SH-SY5Y (cell line): ENCODE measurements around the gene DOC2B.

Experiments used
- GATA2 ChIP-seq: IDR thresholded peaks from 2 replicates; pipeline ENCODE4 v1.6.1; 2011; ENCODE audit warnings: mild to moderate bottlenecking, low read depth, low read length
- GATA3 ChIP-seq: IDR thresholded peaks from 2 replicates; pipeline ENCODE4 v1.6.1; 2011; ENCODE audit warnings: low read depth, mild to moderate bottlenecking, low read length, moderate library complexity

DOC2B gene

GRCh38 chr17:181245-182049 lies at the start of gene DOC2B:
Gene DOC2B, minus strand, starts transcription at chr17:181650. Its CDS starts 171 bp downstream, at chr17:181479.
- TF ChIP-seq GATA3 (no peak), GATA2 (no peak)

GRCh38 chr17:230395-230770 lies 48.9 kb upstream of the DOC2B start:
- no peak for TF ChIP-seq GATA3
- TF ChIP-seq GATA2, result no peak

GRCh38 chr17:229709-230394 lies 48.4 kb upstream of the DOC2B start:
- TF ChIP-seq GATA2 (no peak), GATA3 (no peak)

- TF ChIP-seq GATA3, result no peak
- TF ChIP-seq GATA2, result no peak
Measured at GRCh38 chr17:228951-229708, 47.7 kb upstream of the DOC2B start.

- TF ChIP-seq GATA2, result no peak
- TF ChIP-seq GATA3, result no peak
Measured at GRCh38 chr17:227946-228615, 46.6 kb upstream of the DOC2B start.

- TF ChIP-seq GATA3 (no peak), GATA2 (no peak)
Measured at GRCh38 chr17:227078-227945, 45.9 kb upstream of the DOC2B start.

GRCh38 chr17:226108-227077 lies 44.9 kb upstream of the DOC2B start:
- TF ChIP-seq GATA2, result no peak
- TF ChIP-seq GATA3, result no peak

GRCh38 chr17:225551-225950 lies 44.1 kb upstream of the DOC2B start:
- no peak for TF ChIP-seq GATA3
- TF ChIP-seq GATA2, result no peak

GRCh38 chr17:223723-224471 lies 42.4 kb upstream of the DOC2B start:
- TF ChIP-seq GATA3 (no peak), GATA2 (no peak)

- TF ChIP-seq GATA3, result no peak
Measured at GRCh38 chr17:222172-222571, 40.7 kb upstream of the DOC2B start.

GRCh38 chr17:219696-220095 lies 38.2 kb upstream of the DOC2B start:
- no peak for TF ChIP-seq GATA2
